ENCODE data around the gene EMC10. TPM values are rescaled to one million over a fixed set of nuclear protein-coding genes. Genes with fewer than 3 reads are reported as not detected.

EMC10 gene
- total and polyA plus RNA-seq, 8 donors: 30.8 to 284 (median 57.6) TPM

- H3K27me3 ChIP-seq: peaks cover 0 to 3% (median 0%) of the 10 kb centered on the region in 3 donors
- no peak overlapping the region for H3K4me3 ChIP-seq
- no peak overlapping the region for H3K27ac ChIP-seq
- H3K4me1 ChIP-seq: peaks cover 5 to 22% (median 20%) of the 10 kb centered on the region in 4 donors
- peaks cover 0 to 12% (median 11%) of the 10 kb centered on the region in 4 donors for H3K36me3 ChIP-seq
- H3K9me3 ChIP-seq: no peaks in the 10 kb centered on the region
- no peak for TF ChIP-seq POLR2A (IDR thresholded peaks at IDR 0.05)
- no peak for TF ChIP-seq EP300 (IDR thresholded peaks at IDR 0.05)
- TF ChIP-seq, protein P1, sequence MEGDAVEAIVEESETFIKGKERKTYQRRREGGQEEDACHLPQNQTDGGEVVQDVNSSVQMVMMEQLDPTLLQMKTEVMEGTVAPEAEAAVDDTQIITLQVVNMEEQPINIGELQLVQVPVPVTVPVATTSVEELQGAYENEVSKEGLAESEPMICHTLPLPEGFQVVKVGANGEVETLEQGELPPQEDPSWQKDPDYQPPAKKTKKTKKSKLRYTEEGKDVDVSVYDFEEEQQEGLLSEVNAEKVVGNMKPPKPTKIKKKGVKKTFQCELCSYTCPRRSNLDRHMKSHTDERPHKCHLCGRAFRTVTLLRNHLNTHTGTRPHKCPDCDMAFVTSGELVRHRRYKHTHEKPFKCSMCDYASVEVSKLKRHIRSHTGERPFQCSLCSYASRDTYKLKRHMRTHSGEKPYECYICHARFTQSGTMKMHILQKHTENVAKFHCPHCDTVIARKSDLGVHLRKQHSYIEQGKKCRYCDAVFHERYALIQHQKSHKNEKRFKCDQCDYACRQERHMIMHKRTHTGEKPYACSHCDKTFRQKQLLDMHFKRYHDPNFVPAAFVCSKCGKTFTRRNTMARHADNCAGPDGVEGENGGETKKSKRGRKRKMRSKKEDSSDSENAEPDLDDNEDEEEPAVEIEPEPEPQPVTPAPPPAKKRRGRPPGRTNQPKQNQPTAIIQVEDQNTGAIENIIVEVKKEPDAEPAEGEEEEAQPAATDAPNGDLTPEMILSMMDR (IDR thresholded peaks at IDR 0.05): no peak
- TF ChIP-seq POLR2AphosphoS5 (IDR thresholded peaks at IDR 0.05): no peak
- no peak for DNase-seq
- intact Hi-C loops (cut with DNase I; ENCODE audit: low total_unique reads): no loop called here
- WGBS, 5 donors: 85 to 89% (median 86%) methylated on average over 11 of the region's 11 CpGs
Observed at GRCh38 chr19:50509366-50509765, 33.1 kb downstream of the EMC10 start.

DNA sequence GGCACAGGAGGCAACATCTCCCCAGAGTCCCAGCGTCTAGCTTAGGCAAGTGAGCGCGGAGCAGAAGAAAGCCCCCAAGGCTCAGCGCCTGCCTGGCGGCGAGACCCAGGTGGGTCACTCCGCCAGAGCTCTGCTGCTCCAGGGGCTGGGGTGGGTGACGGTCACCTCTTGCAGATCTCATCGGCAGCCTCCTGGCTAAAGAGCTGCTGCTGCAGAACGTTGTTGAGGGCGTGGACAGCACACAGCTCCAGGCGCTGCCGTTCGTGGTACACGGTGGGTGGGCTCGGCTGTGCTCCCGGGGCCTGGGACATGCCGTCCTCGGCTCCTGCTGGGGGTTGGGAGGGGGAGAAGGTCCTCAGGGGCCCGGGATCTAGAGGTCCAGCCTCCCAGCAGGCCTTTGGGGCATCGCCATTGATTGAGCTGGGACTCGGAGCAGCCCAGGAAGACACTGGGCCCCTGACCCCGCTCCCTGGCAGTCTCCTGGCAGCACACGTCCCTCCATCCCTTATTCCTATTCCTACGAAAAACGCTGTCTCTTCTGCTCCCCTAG, 33.9 kb downstream of the EMC10 start:
- intact Hi-C loops (cut with DNase I; ENCODE audit: low total_unique reads): no loop called here
- H3K4me1 ChIP-seq: peaks cover 5 to 22% (median 20%) of the 10 kb centered on the region in 4 donors
- no peak for TF ChIP-seq EP300 (IDR thresholded peaks at IDR 0.05)
- TF ChIP-seq, protein P1 (IDR thresholded peaks at IDR 0.05): no peak
- no peak for TF ChIP-seq POLR2AphosphoS5 (IDR thresholded peaks at IDR 0.05)
- TF ChIP-seq POLR2A (IDR thresholded peaks at IDR 0.05): no peak
- H3K9me3 ChIP-seq: no peaks in the 10 kb centered on the region
- H3K36me3 ChIP-seq: peaks cover 0 to 12% (median 11%) of the 10 kb centered on the region in 4 donors
- peak overlapping the region in 4 of 5 donors; percentile 78 to 90 (median 84) for H3K27ac ChIP-seq
- WGBS, 5 donors: 36 to 72% (median 48%) methylated on average over 10 to 26 of the region's 26 CpGs
- no peak for DNase-seq
- H3K27me3 ChIP-seq: peaks cover 0 to 11% (median 0%) of the 10 kb centered on the region in 3 donors
- peak overlapping the region; percentile 57 to 79 (median 71) for H3K4me3 ChIP-seq

- Histone ChIP-seq H3K27me3 (peaks cover 0 to 15% (median 0%) of the 10 kb centered on the region in 3 donors), H3K27ac (peak overlapping the region; percentile 48 to 90 (median 82)), H3K4me1 (peaks cover 5 to 22% (median 20%) of the 10 kb centered on the region in 4 donors), H3K4me3 (peak overlapping the region; percentile 57 to 79 (median 71)), H3K36me3 (peaks cover 0 to 9% (median 8%) of the 10 kb centered on the region in 4 donors), H3K9me3 (no peaks in the 10 kb centered on the region)
- no peak for DNase-seq
- TF ChIP-seq, protein P1 (IDR thresholded peaks at IDR 0.05): no peak
- no peak for TF ChIP-seq EP300 (IDR thresholded peaks at IDR 0.05)
- TF ChIP-seq POLR2AphosphoS5 (IDR thresholded peaks at IDR 0.05): no peak
- TF ChIP-seq POLR2A (IDR thresholded peaks at IDR 0.05): no peak
- 2 to 11% (median 5%) methylated on average over 3 to 10 of the region's 10 CpGs for WGBS, 5 donors
- intact Hi-C loops (cut with DNase I; ENCODE audit: low total_unique reads): no loop called here
Observed at GRCh38 chr19:50510700-50511068, 34.4 kb downstream of the EMC10 start.

- TF ChIP-seq POLR2AphosphoS5 (IDR thresholded peaks at IDR 0.05): peak; percentile 49 to 92 (median 80)
- no peak for TF ChIP-seq EP300 (IDR thresholded peaks at IDR 0.05)
- peaks cover 5 to 22% (median 20%) of the 10 kb centered on the region in 4 donors for H3K4me1 ChIP-seq
Observed at GRCh38 chr19:50511069-50511822, 34.9 kb downstream of the EMC10 start, which contains the start of gene JOSD2. TSS of gene JOSD2 (minus strand) at chr19:50511191. CDS start at chr19:50510431, 760 bp downstream.

More at GRCh38 chr19:50511069-50511822, 34.9 kb downstream of the EMC10 start, which contains the start of gene JOSD2:
- H3K27ac ChIP-seq: peak within 1 kb of the TSS; percentile 48 to 90 (median 82)
- peaks cover 0 to 15% (median 0%) of the 10 kb centered on the region in 3 donors for H3K27me3 ChIP-seq
- 1 to 2% (median 1%) methylated on average over 39 to 69 of the region's 69 CpGs for WGBS, 5 donors
- no peaks in the 10 kb centered on the region for H3K9me3 ChIP-seq
- DNase-seq: peak; percentile 98 to 100
- H3K36me3 ChIP-seq: peaks cover 0 to 3% (median 3%) of the 10 kb centered on the region in 4 donors
- H3K4me3 ChIP-seq: peak within 1 kb of the TSS; percentile 57 to 79 (median 71)
- intact Hi-C loops (cut with DNase I; ENCODE audit: low total_unique reads): no loop called here

Measured in stomach (tissue), 9 donors.